ENCODE measurements around the gene NFIX.
"Not testable (repeated sequence)": the region's sequence is repeated elsewhere in the genome, so short reads cannot be mapped to it uniquely, and the experiment has no call there.

NFIX gene

DNA sequence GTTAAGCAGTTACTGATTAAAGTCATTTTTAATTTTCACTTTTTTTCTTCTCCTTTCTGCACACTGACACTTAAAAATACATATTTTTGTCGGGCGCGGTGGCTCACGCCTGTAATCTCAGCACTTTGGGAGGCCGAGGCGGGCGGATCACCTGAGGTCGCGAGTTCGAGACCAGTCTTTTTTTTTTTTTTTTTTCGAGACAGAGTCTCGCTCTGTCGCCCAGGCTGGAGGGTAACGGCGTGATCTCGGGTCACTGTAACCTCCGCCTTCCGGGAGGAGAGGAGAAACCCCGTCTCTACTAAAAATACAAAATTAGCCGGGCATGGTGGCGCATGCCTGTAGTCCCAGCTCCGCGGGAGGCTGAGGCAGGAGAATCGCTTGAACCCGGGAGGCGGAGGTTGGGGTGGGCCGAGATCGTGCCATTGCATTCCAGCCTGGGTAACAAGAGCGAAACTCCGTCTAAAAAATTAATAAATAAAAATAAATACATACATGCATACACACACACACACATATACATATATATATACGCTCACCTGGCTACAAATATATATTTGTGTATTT, 37.8 kb upstream of the NFIX start:
- not testable (repeated sequence) for DNase-seq (ENCODE audit: low read depth)

- no peak for DNase-seq (ENCODE audit: low read depth)
Measured at GRCh38 chr19:12959481-12959880, 35.8 kb upstream of the NFIX start.

DNA sequence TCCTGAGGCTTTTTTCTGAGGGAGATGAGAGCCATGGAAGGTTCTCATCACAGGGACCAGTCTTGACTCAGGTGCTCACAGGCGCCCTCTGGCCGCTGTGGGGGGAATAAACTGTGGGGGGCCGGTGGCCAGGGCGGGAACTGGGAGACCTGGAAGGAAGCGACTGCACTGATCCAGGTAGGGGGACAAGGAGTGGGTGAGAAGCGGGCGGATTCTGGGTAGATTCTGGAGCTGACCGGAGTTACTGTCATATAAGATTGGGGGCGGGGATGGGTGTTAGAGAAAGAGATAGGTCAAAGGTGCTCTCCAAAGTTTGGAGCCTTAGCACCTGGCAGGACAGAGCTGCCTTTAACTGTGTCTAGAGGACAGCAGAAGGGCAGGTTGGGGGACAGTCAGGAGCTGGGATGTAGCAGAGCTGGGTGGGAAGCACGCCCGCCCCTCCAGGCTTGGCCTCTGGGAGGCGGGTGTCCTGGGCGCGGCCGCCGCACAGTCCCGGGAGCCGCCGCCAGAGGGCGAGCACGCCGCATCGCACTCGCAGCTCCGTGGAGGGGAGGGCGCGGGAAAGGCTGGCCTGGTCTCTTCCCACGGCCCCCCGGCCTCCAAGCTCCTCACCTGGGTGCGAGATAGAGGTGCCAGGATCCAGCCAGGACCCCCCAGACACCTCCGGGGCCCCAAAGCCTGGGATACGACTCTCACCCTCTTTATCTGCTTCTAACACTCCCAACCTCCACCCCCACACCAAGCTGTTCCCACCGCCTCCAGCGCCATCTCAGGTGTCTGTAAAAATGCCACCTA, 30.1 kb upstream of the NFIX start:
- DNase-seq (ENCODE audit: low read depth) = peak; percentile 66

DNA sequence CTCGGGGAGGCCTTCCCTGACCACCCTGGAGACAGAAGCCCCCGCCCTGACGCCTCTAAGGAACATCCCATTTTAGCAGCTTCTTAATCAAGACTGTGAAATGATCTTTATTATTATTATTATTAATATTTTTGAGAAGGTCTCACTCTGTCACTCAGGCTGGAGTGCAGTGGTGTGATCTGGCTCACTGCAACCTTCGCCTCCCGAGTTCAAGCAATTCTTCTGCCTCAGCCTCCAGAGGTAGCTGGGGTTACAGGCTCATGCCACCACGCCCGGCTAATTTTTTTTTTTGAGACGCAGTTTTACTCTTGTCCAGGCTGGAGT, 29.5 kb upstream of the NFIX start:
- no peak for DNase-seq (ENCODE audit: low read depth)

DNA sequence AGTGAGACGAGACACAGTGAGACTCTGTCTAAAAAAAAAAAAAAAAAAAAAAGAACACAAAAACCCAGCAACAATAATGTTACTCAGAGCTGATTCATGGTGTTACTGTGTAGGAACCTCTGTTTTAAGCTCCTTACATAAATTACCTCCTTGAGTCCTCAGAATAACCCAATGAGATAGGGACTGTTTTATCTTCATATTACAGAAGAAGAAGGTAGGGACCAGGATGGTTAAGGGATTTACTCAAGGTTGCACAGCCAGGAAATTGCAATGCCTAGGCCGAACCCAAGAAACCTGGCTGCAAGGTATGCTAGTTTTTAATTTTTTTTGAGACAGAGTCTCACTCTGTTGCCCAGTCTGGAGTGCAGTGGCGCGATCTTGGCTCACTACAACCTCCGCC, 27.4 kb upstream of the NFIX start:
- no peak for DNase-seq (ENCODE audit: low read depth)

DNA sequence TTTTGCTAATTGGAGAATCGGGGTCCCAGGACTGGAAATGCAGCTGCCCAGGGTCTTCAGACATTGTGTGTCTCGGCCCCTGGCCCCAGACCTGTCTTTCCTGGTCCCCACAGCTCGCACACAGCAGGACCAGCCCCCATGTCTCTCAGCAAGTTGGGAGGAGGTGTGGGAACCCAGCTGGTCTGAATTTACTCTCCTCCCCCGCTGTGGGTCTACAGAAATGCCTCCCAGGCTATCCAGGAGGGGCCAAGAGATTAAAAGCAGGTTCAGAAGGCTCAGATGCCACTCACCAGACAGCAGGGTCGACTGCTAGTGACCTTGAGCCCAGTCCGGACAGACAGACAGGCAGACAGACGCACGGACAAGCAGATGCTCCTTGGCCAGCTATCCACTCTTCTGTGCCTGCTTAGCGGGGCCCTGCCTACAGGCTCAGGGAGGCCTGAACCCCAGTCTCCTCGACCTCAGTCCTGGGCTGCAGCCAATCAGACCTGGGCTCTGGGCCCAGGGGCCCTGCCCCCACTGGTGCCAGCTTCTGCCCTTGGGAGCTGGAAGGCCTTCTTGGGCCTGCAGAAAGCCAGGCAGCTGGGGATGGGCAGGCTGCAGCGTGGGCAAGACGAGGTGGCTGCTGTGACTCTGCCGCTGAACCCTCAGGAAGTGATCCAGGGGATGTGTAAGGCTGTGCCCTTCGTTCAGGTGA, 25.8 kb upstream of the NFIX start, which contains the start of gene DAND5:
TSS of gene DAND5 (plus strand) at position 285 of the 697 bp plus-strand sequence. CDS start at position 370, 85 bp downstream.
- DNase-seq (ENCODE audit: low read depth) = no peak

DNA sequence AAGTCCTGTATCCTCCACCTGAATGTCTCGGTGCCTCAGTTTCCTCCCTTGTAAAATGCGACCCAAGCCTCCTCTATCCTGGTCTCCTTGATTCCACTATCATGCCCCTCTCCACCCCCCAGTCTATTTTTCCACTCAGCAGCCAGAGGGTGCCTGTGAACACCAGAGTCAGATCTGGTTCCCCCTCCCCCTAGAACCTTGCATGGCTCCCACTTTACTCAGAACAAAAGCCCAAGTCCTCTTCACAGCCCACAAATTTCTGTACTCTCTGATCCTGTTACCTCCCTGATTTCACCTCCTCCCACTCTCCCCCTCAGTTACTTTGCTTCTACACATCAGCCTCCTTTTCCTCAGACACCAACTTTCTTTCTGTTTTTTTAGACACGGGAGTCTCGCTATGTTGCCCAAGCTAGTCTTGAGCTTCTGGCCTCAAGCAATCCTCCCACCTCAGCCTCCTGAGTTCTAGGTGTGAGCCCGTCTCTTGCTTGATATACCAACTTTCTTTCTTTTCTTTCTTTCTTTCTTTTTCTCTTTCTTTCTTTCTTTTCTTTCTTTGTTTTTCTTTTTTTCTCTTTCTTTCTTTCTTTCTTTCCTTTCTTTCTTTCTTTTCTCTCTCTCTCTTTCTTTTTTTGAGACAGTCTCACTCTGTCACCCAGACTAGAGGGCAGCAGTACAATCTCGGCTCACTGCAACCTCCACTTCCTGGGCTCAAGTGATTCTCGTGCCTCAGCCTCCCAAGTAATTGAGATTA, 25.0 kb upstream of the NFIX start:
- DNase-seq (ENCODE audit: low read depth) = no peak

- DNase-seq (ENCODE audit: low read depth) = no peak
Measured at GRCh38 chr19:12973236-12973635, 22.0 kb upstream of the NFIX start.

DNA sequence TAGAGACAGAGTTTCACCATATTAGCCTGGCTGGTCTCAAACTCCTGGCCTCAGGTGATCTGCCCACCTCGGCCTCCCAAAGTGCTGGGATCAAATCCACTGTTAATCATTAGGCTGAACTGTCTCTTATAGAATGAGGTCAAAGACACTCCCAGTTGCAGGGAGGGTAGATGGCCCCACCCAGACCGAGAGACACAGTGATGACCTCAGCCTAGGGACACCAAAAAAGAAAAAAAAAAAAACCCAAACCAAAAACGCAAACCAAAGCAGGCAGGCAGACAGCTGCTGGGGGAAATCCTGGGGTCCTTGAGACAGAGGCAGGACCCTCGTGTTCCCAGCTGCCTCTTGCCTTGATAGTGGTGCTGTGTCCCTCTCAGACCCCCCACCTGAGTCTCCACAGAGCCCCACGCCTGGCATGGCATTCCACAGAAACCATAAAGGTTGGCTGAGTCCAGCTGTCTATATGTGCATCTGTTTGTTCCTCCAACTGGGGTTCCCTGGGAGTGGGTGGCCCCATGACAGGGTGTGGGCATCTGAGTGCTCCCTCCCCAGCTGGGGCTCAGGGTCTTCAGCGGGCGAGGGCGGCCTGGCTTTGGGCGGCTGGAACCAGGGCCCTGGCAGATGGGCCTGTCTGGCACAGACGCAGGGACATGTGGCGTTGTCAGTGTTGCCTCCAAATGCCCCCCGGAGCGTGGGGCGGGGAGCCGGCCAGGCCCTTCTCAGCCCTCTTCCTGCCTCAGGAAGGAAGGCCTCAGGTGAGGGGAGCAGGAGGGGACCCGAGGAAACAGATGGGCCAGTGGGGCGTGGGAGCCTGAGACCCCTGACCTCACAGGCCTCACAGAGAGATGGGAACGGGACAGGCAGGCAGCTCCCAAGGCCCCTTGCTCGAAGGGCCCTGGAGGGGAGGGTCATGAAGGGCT, 20.7 kb upstream of the NFIX start:
- no peak for DNase-seq (ENCODE audit: low read depth)

- DNase-seq (ENCODE audit: low read depth) = no peak
Measured at GRCh38 chr19:12975221-12975741, 20.0 kb upstream of the NFIX start.

GRCh38 chr19:12976109-12976508, 19.2 kb upstream of the NFIX start:
- DNase-seq (ENCODE audit: low read depth) = not testable (repeated sequence)

GRCh38 chr19:12979974-12980373, 15.3 kb upstream of the NFIX start:
- DNase-seq (ENCODE audit: low read depth) = no peak

- no peak for DNase-seq (ENCODE audit: low read depth)
Measured at GRCh38 chr19:12982648-12983047, 12.6 kb upstream of the NFIX start.

DNA sequence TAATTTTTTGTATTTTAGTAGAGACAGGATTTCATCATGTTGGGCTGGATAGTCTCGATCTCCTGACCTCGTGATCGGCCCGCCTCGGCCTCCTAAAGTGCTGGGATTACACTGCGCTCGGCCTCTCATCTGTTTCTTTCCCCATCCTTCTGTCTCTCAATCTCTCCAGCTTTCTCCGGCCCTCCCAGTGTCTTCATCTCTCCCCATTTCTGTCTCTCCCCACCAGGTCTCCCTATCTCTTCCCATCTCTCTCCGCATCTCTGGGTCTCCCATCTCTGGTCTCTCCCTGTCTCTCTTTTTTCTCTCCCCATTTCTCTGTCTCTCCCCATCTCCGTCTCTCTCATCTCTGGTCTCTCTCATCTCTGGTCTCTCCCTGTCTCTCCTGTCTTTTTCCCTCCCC, 12.2 kb upstream of the NFIX start:
- no peak for DNase-seq (ENCODE audit: low read depth)

- peak; percentile 78 for DNase-seq (ENCODE audit: low read depth)
Measured at GRCh38 chr19:12983542-12984142, 11.6 kb upstream of the NFIX start.

DNA sequence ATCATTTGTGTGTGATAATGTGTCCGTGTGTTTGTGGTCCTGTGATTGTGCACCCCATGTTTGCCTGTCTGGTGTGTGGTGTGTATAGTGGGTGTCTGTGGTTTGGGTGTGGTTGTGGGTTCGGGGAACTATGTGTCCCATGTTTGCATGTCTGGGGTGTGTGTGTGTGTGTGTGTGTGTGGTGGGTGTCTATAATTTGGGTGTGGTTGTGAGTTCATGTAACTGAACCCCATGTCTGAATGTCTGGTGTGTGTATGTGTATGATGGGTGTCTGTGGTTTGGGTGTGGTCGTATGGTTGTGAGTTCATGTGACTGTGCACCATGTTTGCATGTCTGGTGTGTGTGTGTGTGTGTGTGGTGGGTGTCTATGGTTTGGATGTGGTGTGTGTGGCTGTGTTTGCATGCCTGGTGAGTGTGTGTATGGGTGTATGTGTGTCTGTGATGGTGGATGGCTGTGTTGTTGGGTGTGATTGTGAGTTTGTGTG, 11.1 kb upstream of the NFIX start:
- no peak for DNase-seq (ENCODE audit: low read depth)

- DNase-seq (ENCODE audit: low read depth) = no peak
Measured at GRCh38 chr19:12984683-12985048, 10.6 kb upstream of the NFIX start.

DNA sequence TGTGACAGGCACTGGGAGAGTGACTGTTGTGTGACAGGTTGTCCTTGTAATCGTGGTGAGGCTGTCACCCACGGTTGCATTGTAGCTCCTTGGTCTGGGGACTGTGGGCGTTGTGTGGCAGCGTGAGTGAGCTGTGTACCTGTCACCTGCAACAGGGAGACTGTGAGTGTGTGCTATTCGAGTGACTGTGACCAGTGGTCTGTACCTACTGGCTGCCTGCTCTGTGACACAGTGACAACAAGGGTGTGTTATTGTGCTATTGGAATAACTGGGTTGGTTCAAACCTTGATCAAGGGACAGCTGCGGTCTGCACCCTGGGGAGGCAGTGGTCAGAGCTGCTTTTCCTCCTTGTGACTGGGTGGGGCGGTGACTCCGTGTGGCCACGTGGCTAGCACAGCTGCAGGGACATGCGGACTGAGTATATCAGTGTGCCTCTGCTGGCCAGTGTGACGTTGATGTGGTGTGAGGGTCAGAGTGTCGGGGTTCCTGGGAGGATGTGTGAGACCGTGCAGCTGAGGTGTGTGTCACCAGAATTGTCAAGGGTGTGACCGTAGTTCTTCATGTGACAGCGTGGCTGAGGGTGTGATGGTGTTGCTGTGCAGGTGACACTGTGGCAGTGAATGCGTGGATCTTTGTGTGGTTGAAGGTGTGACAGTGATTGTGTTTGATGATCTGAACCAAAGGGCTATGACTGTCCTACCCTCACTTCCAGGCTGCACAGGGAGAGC, 10.1 kb upstream of the NFIX start:
- no peak for DNase-seq (ENCODE audit: low read depth)

GRCh38 chr19:12986726-12987125, 8.5 kb upstream of the NFIX start:
- no peak for DNase-seq (ENCODE audit: low read depth)

DNA sequence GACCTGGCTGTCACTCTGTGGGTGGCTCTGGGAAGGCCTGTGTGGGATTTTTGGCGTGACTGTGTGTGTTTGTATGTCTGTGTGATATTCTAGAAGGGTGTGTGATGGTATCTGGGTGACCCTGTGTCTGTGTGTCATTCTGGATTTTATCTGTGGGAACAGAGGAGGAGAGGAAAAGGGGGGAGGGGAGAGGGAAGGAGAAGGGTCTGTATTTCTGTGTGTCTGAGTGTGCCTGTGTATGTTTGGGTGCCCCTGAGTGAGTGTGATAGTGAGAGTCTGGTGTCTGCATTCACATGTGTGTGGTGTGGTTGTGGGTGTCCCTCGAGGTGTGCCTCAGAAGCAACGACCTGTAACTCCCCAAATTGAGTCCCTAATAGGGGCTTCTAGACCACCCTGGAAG, 8.1 kb upstream of the NFIX start:
- no peak for DNase-seq (ENCODE audit: low read depth)
